DMS 273 (cell line): ENCODE results near the gene STRN3.

Experiments
- DNase-seq: peaks from one replicate; lab custom pipeline; 2025; ENCODE audit not compliant: unreplicated experiment; lab: John Stamatoyannopoulos, UW

The STRN3 gene

GRCh38 chr14:31001339-31001658, 24.9 kb downstream of the STRN3 start:
- DNase-seq = no peak

GRCh38 chr14:31000629-31001338, 25.4 kb downstream of the STRN3 start:
- no peak for DNase-seq

GRCh38 chr14:30999038-30999773, 27.0 kb downstream of the STRN3 start:
- no peak for DNase-seq

- no peak for DNase-seq
Measured at GRCh38 chr14:30998100-30998706, 28.0 kb downstream of the STRN3 start.

- peak; percentile 26 for DNase-seq
Measured at GRCh38 chr14:30996892-30997659, 29.1 kb downstream of the STRN3 start.

- DNase-seq = peak; percentile 33
Measured at GRCh38 chr14:30995689-30996088, 30.5 kb downstream of the STRN3 start.

- no peak for DNase-seq
Measured at GRCh38 chr14:30994681-30995620, 31.2 kb downstream of the STRN3 start.

GRCh38 chr14:30993071-30993470, 33.1 kb downstream of the STRN3 start:
- no peak for DNase-seq

- DNase-seq = no peak
Measured at GRCh38 chr14:30991408-30991807, 34.8 kb downstream of the STRN3 start.

- no peak for DNase-seq
Measured at GRCh38 chr14:30990770-30991169, 35.4 kb downstream of the STRN3 start.

GRCh38 chr14:30988509-30988908, 37.7 kb downstream of the STRN3 start:
- DNase-seq = no peak

- no peak for DNase-seq
Measured at GRCh38 chr14:30985796-30986195, 40.4 kb downstream of the STRN3 start.

- DNase-seq = no peak
Measured at GRCh38 chr14:30983858-30984257, 42.3 kb downstream of the STRN3 start.

GRCh38 chr14:30982533-30982932, 43.6 kb downstream of the STRN3 start:
- no peak for DNase-seq

GRCh38 chr14:30980980-30981379, 45.2 kb downstream of the STRN3 start:
- DNase-seq = no peak

GRCh38 chr14:30980106-30980704, 46.0 kb downstream of the STRN3 start:
- peak; percentile 82 for DNase-seq

- no peak for DNase-seq
Measured at GRCh38 chr14:30977752-30978151, 48.4 kb downstream of the STRN3 start.

- no peak for DNase-seq
Measured at GRCh38 chr14:30974628-30975027, 51.6 kb downstream of the STRN3 start.

GRCh38 chr14:30972882-30973582, 53.1 kb downstream of the STRN3 start:
- DNase-seq = no peak
